GM23248 (cell line): Measurements from ENCODE around the gene GPT2.

Experiments
- EZH2 ChIP-seq: fragments of 200-600 bp; sonication (generic); IDR thresholded peaks from 2 replicates; pipeline ENCODE4 v1.6.1; 2018; ENCODE audit warnings: antibody characterized with exemption, mild to moderate bottlenecking; ENCODE audit not compliant: insufficient read depth, poor library complexity, severe bottlenecking
- EZH2phosphoT487 ChIP-seq: fragments of 200-600 bp; sonication (generic); IDR thresholded peaks from 2 replicates; pipeline ENCODE4 v1.6.1; 2018; ENCODE audit warnings: antibody characterized with exemption, moderate library complexity, mild to moderate bottlenecking, low read depth; ENCODE audit not compliant: insufficient read depth

GRCh38 chr16:46914556-46915201 lies 30.5 kb downstream of the GPT2 start:
- no peak for TF ChIP-seq EZH2
- TF ChIP-seq EZH2phosphoT487: no peak
